Transverse colon (tissue), 4 donors: ENCODE results near the gene CFAP410.

Experiments
- CTCF ChIP-seq, 5 experiments: fragments of 200-600 bp in 3 of 5; fragments of 450-650 bp in 2 of 5; sonication (generic) in 3 of 5; IDR thresholded peaks; 1 replicate in 2 of 5; 2 replicates in 3 of 5; pipeline ENCODE4 v1.5.1; 2016 to 2017; ENCODE audit warnings: antibody characterized with exemption in 5 of 5, inconsistent platforms in 3 of 5, mild to moderate bottlenecking in 2 of 5, moderate library complexity in 1 of 5
- EP300 ChIP-seq: sonication (generic); formaldehyde crosslinking; IDR thresholded peaks from one replicate; pipeline ENCODE4 v1.6.1; 2017; ENCODE audit warnings: antibody characterized with exemption, low read depth
- POLR2A ChIP-seq: fragments of 450-650 bp; IDR thresholded peaks from one replicate; pipeline ENCODE4 v1.6.1; 2016; ENCODE audit warnings: antibody characterized with exemption, mild to moderate bottlenecking, moderate library complexity
- POLR2AphosphoS5 ChIP-seq, 3 donors: sonication (generic); formaldehyde crosslinking; IDR thresholded peaks; one replicate each; pipeline ENCODE4 v1.6.1; 2016; ENCODE audit warnings: antibody characterized with exemption in 3 of 3

GRCh38 chr21:44298301-44298700 lies 40.9 kb downstream of the CFAP410 start:
- TF ChIP-seq CTCF (IDR thresholded peaks at IDR 0.05) = peak; percentile 2 to 29 (median 18)
- no peak for TF ChIP-seq POLR2AphosphoS5 (IDR thresholded peaks at IDR 0.05)
- no peak for TF ChIP-seq EP300
- no peak for TF ChIP-seq POLR2A
